H1 (cell line): ENCODE measurements around the gene IRAK3. TPM values are rescaled to one million over a fixed set of nuclear protein-coding genes. Genes with fewer than 3 reads are reported as not detected.

Experiments used
- RBBP5 ChIP-seq: IDR thresholded peaks from 2 replicates; pipeline ENCODE4 v1.7.1; 2012; ENCODE audit warnings: low read depth, mild to moderate bottlenecking, inconsistent platforms, low read length, moderate library complexity, borderline replicate concordance
- polyA plus RNA-seq, 7 experiments: library from polyadenylated mRNA; depleted of rRNA in 3 of 7; stranded (reverse) in 5 of 7; unstranded in 2 of 7; fragments of >200 nt in 5 of 7; fragments of 200-250 nt in 2 of 7; gene quantifications; 1 replicate in 5 of 7; 2 replicates in 1 of 7; 4 replicates in 1 of 7; pipeline versions ENCODE4 v1.2.1 to v1.2.3, GENCODE V29; 2011 to 2013; ENCODE audit warnings: missing spikeins in 2 of 7, mixed read lengths in 2 of 7
- total RNA-seq: library from RNA; stranded (reverse); fragmentation: NEBNext Ultra II Directional; extraction: Animal tissue kit (Norgen Biotek cat#: 25700); gene quantifications from 2 replicates; pipeline ENCODE4 v1.2.1, GENCODE V29; 2021
- TF ChIP-seq, protein P1 (sequence below): IDR thresholded peaks from 2 replicates; pipeline ENCODE4 v1.6.1; 2011; ENCODE audit warnings: low read depth, mild to moderate bottlenecking, low read length; ENCODE audit not compliant: insufficient read depth

IRAK3 gene
- total and polyA plus RNA-seq, 2 of the 8 experiments (the other 6 are each of a cell fraction or from before 2014, with no cell fraction given), result 0.51 to 2.2 TPM

DNA sequence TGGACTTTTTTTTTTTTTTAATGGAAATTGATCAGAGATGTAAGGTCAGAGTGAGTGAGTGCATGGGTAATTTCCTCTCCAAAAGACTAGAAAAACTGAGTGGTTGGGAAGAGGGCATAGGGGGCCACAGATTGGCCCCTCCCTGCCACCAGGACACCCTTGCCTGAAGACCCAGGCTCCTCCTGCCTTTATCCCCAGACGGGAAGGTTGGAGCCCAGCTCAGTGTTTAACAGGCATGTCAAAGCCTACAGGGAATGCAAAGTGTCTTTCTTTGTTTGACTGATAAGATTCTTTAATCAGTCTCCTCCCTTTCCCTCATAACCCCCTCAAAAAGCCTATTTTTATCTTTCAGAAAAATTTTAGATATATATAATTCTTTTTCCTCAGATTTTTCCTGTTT is 50.3 kb downstream of the IRAK3 start (continued):
- TF ChIP-seq RBBP5, result no peak
- TF ChIP-seq, protein P1, sequence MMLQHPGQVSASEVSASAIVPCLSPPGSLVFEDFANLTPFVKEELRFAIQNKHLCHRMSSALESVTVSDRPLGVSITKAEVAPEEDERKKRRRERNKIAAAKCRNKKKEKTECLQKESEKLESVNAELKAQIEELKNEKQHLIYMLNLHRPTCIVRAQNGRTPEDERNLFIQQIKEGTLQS, result no peak
- TF ChIP-seq, all 59 proteins: peak for 0
